SJCRH30 (cell line): ENCODE data around the gene CERKL. TPM values are rescaled to one million over a fixed set of nuclear protein-coding genes. Genes with fewer than 3 reads are reported as not detected.
A peak's percentile ranks its signal among the peaks of the same experiment; 100 is the strongest.

Source experiments
- DNase-seq, 2 experiments: peaks; one replicate each; pipeline ENCODE4 v3.0.0-alpha.2; 2015 to 2020
- H3K27ac ChIP-seq: fragments of 250-450 bp; sonication (Bioruptor Pico); 2 replicates; pipeline ENCODE4 v1.5.1; 2020; ENCODE audit warnings: mild to moderate bottlenecking, moderate library complexity
- H3K27me3 ChIP-seq: fragments of 250-450 bp; sonication (Bioruptor Pico); 2 replicates; pipeline ENCODE4 v1.5.1; 2020; ENCODE audit warnings: mild to moderate bottlenecking, moderate library complexity
- H3K36me3 ChIP-seq: fragments of 250-450 bp; sonication (Bioruptor Pico); 2 replicates; pipeline ENCODE4 v1.5.1; 2020; ENCODE audit warnings: mild to moderate bottlenecking, moderate library complexity
- H3K4me1 ChIP-seq: fragments of 250-450 bp; sonication (Bioruptor Pico); 2 replicates; pipeline ENCODE4 v1.5.1; 2020; ENCODE audit warnings: mild to moderate bottlenecking, moderate library complexity
- H3K4me3 ChIP-seq: fragments of 250-450 bp; sonication (Bioruptor Pico); 2 replicates; pipeline ENCODE4 v1.5.1; 2020; ENCODE audit warnings: mild to moderate bottlenecking, moderate library complexity
- H3K9me3 ChIP-seq: fragments of 250-450 bp; sonication (Bioruptor Pico); replicated peaks from 2 replicates; pipeline ENCODE4 v1.5.1; 2020; ENCODE audit warnings: mild to moderate bottlenecking, moderate library complexity
- total RNA-seq: library from RNA; depleted of rRNA; stranded (reverse); fragments of >200 nt; shearing (Covaris generic); gene quantifications from 2 replicates; pipeline ENCODE4 v1.2.3, GENCODE V29; 2014

Gene CERKL
- total RNA-seq, 1 experiment from 2014 or later = not detected

DNA sequence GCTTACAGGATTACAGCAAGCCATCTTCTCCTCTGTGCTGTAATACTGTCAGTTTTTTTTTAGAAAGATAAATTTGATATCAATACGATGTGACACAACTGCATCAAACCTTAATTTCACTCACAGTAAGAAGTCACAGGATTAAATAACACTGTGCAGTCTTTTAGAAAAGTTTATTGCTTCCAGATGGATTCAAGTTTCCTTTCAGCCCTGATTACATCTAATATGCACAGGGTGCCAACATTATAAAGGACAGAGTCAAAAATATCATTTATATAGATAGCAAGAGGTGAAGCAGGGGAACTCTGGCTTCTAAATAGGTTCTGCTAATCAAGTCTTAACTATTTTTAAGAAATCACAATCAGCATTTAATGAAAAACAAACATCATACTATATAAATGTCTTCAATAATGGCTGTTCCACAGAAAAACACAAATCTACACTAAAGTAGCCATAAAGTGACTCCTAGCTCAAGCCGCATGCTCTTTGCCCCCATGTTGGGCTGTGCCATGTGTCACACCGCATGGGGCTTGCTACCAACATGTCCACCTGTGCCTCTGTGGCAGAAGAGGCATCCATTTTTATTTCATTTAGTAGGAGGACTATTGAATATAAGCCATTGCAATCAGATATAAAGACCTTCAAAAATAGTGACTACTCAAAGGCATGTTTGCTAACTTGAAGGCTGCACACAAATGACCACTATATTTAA lies 35.0 kb downstream of the CERKL start:
- no peaks in the 10 kb centered on the region for H3K4me1 ChIP-seq
- no peaks in the 10 kb centered on the region for H3K9me3 ChIP-seq
- no peaks in the 10 kb centered on the region for H3K27me3 ChIP-seq
- H3K36me3 ChIP-seq = no peaks in the 10 kb centered on the region
- DNase-seq = no peak
- H3K4me3 ChIP-seq = no peak overlapping the region
- no peak overlapping the region for H3K27ac ChIP-seq

DNA sequence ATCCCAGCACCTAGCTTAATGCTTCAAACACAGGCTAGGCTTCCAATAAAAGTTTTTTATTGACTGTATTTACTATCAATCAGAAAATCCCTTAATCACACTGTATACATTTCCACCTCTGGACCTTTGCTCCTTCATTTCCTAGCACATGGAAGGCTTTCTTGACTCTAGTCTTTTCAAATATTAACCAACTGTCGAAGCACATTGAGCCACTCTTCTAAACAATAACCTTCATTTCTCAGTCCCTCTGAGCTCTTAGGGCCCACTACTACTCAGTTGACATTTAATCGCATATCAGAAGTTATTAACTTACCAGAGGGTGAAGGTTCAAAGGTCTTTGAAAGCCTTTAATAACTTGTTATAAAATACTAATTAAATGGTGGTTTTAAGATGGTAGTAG lies 37.4 kb downstream of the CERKL start:
- Histone ChIP-seq H3K4me1 (no peaks in the 10 kb centered on the region), H3K9me3 (no peaks in the 10 kb centered on the region), H3K4me3 (no peak overlapping the region), H3K27ac (no peak overlapping the region), H3K27me3 (no peaks in the 10 kb centered on the region), H3K36me3 (no peaks in the 10 kb centered on the region)
- DNase-seq = no peak

GRCh38 chr2:181616715-181617114 lies 40.2 kb downstream of the CERKL start:
- Histone ChIP-seq H3K9me3 (no peaks in the 10 kb centered on the region), H3K4me1 (no peaks in the 10 kb centered on the region), H3K27me3 (no peaks in the 10 kb centered on the region), H3K27ac (no peak overlapping the region), H3K4me3 (no peak overlapping the region), H3K36me3 (no peaks in the 10 kb centered on the region)
- DNase-seq = no peak

GRCh38 chr2:181614874-181615638 lies 41.8 kb downstream of the CERKL start:
- Histone ChIP-seq H3K9me3 (no peaks in the 10 kb centered on the region), H3K27ac (no peak overlapping the region), H3K36me3 (no peaks in the 10 kb centered on the region), H3K27me3 (no peaks in the 10 kb centered on the region), H3K4me1 (no peaks in the 10 kb centered on the region), H3K4me3 (no peak overlapping the region)
- DNase-seq = no peak

- no peak overlapping the region for H3K4me3 ChIP-seq
- no peaks in the 10 kb centered on the region for H3K27me3 ChIP-seq
- no peak overlapping the region for H3K27ac ChIP-seq
- H3K36me3 ChIP-seq = no peaks in the 10 kb centered on the region
- H3K9me3 ChIP-seq = no peaks in the 10 kb centered on the region
- H3K4me1 ChIP-seq = no peaks in the 10 kb centered on the region
- no peak for DNase-seq
Observed at GRCh38 chr2:181613241-181613640, 43.7 kb downstream of the CERKL start.

- Histone ChIP-seq H3K36me3 (no peaks in the 10 kb centered on the region), H3K27ac (no peak overlapping the region), H3K4me1 (no peaks in the 10 kb centered on the region), H3K9me3 (peaks cover 6% of the 10 kb centered on the region; the same call in 1 of the 2 replicates), H3K4me3 (no peak overlapping the region), H3K27me3 (no peaks in the 10 kb centered on the region)
- DNase-seq = no peak
Observed at GRCh38 chr2:181607629-181608590, 49.0 kb downstream of the CERKL start.

- Histone ChIP-seq H3K4me3 (no peak overlapping the region), H3K9me3 (peaks cover 6% of the 10 kb centered on the region; the same call in 1 of the 2 replicates), H3K4me1 (no peaks in the 10 kb centered on the region), H3K36me3 (no peaks in the 10 kb centered on the region), H3K27me3 (no peaks in the 10 kb centered on the region), H3K27ac (no peak overlapping the region)
- no peak for DNase-seq
Observed at GRCh38 chr2:181605889-181606837, 50.7 kb downstream of the CERKL start.

DNA sequence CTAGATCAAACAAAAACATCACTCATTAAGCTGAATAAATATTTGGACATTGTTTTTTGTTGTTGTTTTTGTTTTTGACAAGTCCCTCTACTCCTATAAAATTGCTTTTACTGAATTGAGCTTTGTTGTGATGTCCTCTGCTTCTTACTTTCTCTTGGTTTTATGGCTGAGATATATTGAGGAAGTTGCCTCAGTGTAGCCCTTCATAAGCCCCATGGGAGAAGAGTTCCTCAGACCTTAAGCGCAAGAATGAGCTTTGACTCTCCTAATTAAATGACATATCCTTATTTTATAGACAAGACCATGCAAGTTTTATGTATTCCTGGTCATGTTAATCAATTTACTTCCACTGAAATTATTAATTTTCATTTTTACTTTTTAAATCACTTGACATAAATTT lies 54.9 kb downstream of the CERKL start:
- no peak for DNase-seq
- H3K36me3 ChIP-seq = no peaks in the 10 kb centered on the region
- no peaks in the 10 kb centered on the region for H3K4me1 ChIP-seq
- H3K27ac ChIP-seq = no peak overlapping the region
- H3K9me3 ChIP-seq = peaks cover 6% of the 10 kb centered on the region; the same call in 1 of the 2 replicates
- H3K4me3 ChIP-seq = no peak overlapping the region
- H3K27me3 ChIP-seq = no peaks in the 10 kb centered on the region

GRCh38 chr2:181596556-181596955 lies 60.3 kb downstream of the CERKL start:
- Histone ChIP-seq H3K9me3 (no peaks in the 10 kb centered on the region), H3K4me3 (no peak overlapping the region), H3K4me1 (no peaks in the 10 kb centered on the region), H3K36me3 (no peaks in the 10 kb centered on the region), H3K27me3 (no peaks in the 10 kb centered on the region), H3K27ac (no peak overlapping the region)
- no peak for DNase-seq

DNA sequence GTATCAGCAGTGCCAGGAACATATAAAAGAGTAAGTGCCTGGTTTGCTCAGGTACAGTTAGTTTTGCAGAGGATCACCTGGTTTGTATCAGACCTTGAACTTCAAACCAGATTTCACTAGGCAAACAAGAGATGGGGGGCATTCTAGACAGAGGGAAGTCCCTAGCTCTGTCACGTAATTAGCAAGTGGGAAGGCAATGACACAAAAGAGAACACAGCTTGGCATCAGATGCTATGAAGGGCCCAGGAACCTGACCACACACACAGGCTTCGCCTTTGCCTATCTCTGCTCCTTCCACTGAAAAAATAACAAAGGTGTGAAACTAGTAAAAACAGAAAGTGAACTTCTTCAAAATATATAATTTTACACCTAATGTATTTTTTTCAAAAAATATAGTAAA lies 62.6 kb downstream of the CERKL start:
- Histone ChIP-seq H3K4me3 (no peak overlapping the region), H3K36me3 (no peaks in the 10 kb centered on the region), H3K27me3 (no peaks in the 10 kb centered on the region), H3K27ac (no peak overlapping the region), H3K9me3 (no peaks in the 10 kb centered on the region), H3K4me1 (no peaks in the 10 kb centered on the region)
- DNase-seq = no peak

DNA sequence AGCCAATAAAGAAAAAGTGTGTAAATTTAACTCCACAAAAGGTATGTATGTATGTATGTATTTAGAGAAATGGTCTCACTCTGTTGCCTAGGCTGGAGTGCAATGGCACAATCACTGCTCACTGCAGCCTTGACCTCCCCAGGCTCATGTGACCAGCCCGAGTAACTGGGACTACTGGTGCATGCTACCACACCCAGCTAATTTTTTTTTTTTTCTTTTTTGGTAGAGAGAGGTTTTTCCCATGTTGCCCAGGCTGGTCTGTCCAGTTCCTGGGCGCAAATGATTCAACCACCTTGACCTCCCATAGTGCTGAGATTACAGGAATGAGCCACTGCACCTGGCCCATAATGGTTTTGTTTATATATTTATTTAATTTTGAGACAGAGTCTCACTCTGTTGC lies 67.1 kb downstream of the CERKL start:
- H3K36me3 ChIP-seq = no peaks in the 10 kb centered on the region
- H3K27ac ChIP-seq = no peak overlapping the region
- DNase-seq = no peak
- no peak overlapping the region for H3K4me3 ChIP-seq
- no peaks in the 10 kb centered on the region for H3K9me3 ChIP-seq
- H3K27me3 ChIP-seq = no peaks in the 10 kb centered on the region
- H3K4me1 ChIP-seq = peaks cover 17% of the 10 kb centered on the region

DNA sequence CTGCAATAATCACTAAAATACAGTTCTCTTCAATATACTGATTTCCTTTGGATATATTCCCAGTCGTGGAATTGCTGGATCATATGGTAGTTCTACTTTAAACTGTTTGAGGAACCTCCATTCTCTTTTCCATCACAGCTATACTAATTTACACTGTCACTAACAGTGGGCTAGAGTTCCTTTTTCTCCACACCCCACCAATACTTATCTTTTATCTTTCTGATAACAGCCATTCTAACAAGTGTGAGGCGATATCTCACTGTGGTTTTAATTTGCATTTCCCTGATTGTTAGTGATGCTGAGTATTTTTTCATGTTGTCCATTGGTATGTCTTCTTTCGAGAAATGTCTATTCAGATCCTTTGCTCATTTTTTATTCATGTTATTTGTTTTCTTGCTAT lies 68.4 kb downstream of the CERKL start:
- Histone ChIP-seq H3K4me3 (no peak overlapping the region), H3K36me3 (no peaks in the 10 kb centered on the region), H3K27ac (no peak overlapping the region), H3K9me3 (no peaks in the 10 kb centered on the region), H3K27me3 (no peaks in the 10 kb centered on the region), H3K4me1 (peaks cover 17% of the 10 kb centered on the region)
- DNase-seq = no peak

DNA sequence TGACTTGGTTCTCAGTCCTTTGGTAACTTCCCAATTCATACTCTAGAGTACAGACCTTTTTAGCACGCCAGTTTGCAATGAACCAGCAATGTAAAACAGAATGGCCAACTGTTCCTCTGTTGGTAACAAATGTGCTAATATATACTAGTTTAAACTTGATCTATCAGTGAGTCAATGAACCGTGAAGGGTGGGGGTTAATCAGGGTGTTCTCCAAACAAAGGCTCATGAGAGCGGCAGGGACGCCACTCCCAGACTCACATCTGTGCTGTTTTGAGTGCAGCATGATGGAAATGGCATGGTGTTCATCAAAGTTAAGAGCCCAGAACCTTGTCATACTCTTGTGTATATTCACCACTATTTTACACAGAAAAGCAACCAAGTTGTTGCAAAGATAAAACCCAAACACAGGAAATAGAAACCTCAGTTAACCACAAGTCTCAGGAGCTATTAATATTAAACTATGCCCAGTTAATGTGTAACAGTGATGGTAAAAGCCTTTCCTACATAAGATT lies 70.3 kb downstream of the CERKL start:
- no peaks in the 10 kb centered on the region for H3K27me3 ChIP-seq
- H3K27ac ChIP-seq = peak overlapping the region; percentile 51
- H3K4me1 ChIP-seq = peaks cover 17% of the 10 kb centered on the region
- H3K36me3 ChIP-seq = no peaks in the 10 kb centered on the region
- H3K4me3 ChIP-seq = no peak overlapping the region
- no peaks in the 10 kb centered on the region for H3K9me3 ChIP-seq
- peak; percentile 80 to 88 for DNase-seq

- H3K36me3 ChIP-seq = no peaks in the 10 kb centered on the region
- H3K4me1 ChIP-seq = peaks cover 17% of the 10 kb centered on the region
- no peaks in the 10 kb centered on the region for H3K27me3 ChIP-seq
- H3K27ac ChIP-seq = peak overlapping the region; percentile 51
- H3K9me3 ChIP-seq = no peaks in the 10 kb centered on the region
- H3K4me3 ChIP-seq = no peak overlapping the region
- DNase-seq = peak; percentile 6 to 49
Observed at GRCh38 chr2:181585732-181586131, 71.2 kb downstream of the CERKL start.
